ENCODE results near the gene CAP1.

CAP1 gene

GRCh38 chr1:40041466-40041838, 923 bp downstream of the CAP1 start:
- DNase-seq (ENCODE audit: low read depth) = no peak
- peak overlapping the region; percentile 99 for H3K4me3 ChIP-seq (ENCODE audit: low read depth, low read length)
- TF ChIP-seq CTCF (conservative IDR thresholded peaks at IDR 0.05; ENCODE audit: low read depth, low read length) = no peak

GRCh38 chr1:40042341-40042740, 1.8 kb downstream of the CAP1 start:
- peak overlapping the region; percentile 99 for H3K4me3 ChIP-seq (ENCODE audit: low read depth, low read length)
- peak; percentile 29 for DNase-seq (ENCODE audit: low read depth)
- TF ChIP-seq CTCF (conservative IDR thresholded peaks at IDR 0.05; ENCODE audit: low read depth, low read length) = no peak

DNA sequence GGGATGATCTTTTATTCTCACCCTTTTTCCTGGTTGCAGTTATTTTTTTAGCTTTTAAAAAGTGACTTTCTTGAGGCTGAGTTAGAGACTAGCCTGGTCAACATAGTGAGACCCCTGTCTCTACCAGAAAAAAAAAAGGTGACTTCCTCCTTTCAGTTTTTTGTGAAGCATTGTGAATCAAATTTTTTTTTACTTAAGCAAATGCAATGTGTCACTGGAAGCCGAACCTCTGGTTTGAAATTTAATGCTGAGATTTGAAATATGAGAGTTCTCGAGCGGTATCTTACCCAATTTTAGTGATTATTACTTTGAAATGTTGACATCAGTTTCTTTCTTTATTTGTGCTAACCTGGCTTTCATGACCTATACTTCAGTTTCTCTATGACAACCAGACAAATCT, 3.6 kb downstream of the CAP1 start:
- H3K4me3 ChIP-seq (ENCODE audit: low read depth, low read length) = no peak overlapping the region
- no peak for TF ChIP-seq CTCF (conservative IDR thresholded peaks at IDR 0.05; ENCODE audit: low read depth, low read length)
- peak; percentile 47 for DNase-seq (ENCODE audit: low read depth)

GRCh38 chr1:40045182-40045581, 4.7 kb downstream of the CAP1 start:
- TF ChIP-seq CTCF (conservative IDR thresholded peaks at IDR 0.05; ENCODE audit: low read depth, low read length) = no peak
- peak; percentile 36 for DNase-seq (ENCODE audit: low read depth)
- H3K4me3 ChIP-seq (ENCODE audit: low read depth, low read length) = no peak overlapping the region

DNA sequence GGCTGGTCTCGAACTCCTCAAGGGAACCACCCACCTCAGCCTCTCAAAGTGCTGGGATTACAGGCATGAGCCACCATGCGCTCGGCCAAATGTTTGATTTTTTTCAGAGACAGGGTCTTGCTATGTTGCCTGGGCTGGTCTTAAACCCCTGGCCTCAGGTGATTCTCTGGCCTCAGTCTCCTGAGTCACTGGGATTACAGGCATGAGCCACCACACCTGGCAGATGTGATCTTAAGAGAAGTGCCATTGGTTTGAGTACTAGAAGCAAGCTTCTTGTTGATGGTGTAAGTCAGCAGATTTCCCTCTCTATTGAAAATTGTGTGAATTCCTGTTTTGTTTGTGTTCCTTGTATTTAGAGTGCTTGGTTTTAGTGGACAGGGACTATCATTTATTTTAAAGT, 5.2 kb downstream of the CAP1 start:
- H3K4me3 ChIP-seq (ENCODE audit: low read depth, low read length) = no peak overlapping the region
- DNase-seq (ENCODE audit: low read depth) = no peak
- no peak for TF ChIP-seq CTCF (conservative IDR thresholded peaks at IDR 0.05; ENCODE audit: low read depth, low read length)

GRCh38 chr1:40047276-40047675, 6.7 kb downstream of the CAP1 start:
- no peak for TF ChIP-seq CTCF (conservative IDR thresholded peaks at IDR 0.05; ENCODE audit: low read depth, low read length)
- DNase-seq (ENCODE audit: low read depth) = no peak
- no peak overlapping the region for H3K4me3 ChIP-seq (ENCODE audit: low read depth, low read length)

GRCh38 chr1:40047769-40048168, 7.2 kb downstream of the CAP1 start:
- no peak for TF ChIP-seq CTCF (conservative IDR thresholded peaks at IDR 0.05; ENCODE audit: low read depth, low read length)
- H3K4me3 ChIP-seq (ENCODE audit: low read depth, low read length) = no peak overlapping the region
- no peak for DNase-seq (ENCODE audit: low read depth)

Data from choroid plexus epithelial cell (primary cell).